HG02938 (cell line): Measurements from ENCODE around the gene IFI30.
"Not testable (repeated sequence)": the region's sequence is repeated elsewhere in the genome, so short reads cannot be mapped to it uniquely, and the experiment has no call there.

ENCODE experiments used
- ATAC-seq: cut with Tn5 transposase; IDR thresholded peaks from one replicate; pipeline ENCODE4 v1.9.1; 2021; ENCODE audit warnings: mild to moderate bottlenecking, moderate library complexity; ENCODE audit not compliant: unreplicated experiment

Gene IFI30

DNA sequence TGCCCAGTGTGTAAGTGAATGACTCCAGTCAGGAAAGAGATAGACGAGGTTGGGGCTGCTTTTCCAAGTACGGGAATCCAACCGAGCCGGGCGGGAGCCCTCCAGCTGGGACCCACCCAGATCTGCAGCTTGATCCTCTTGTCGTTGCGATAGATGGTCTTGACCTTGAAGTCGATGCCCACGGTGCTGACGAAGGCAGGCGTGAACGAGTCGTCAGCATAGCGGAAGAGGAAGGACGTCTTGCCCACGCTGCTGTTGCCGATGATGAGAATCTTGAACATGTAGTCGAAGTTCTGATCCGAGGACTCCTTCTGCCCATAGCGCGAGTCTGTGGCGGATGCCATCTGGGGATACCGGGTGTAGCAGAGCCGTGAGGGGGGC, 28.8 kb downstream of the IFI30 start:
- ATAC-seq = no peak

DNA sequence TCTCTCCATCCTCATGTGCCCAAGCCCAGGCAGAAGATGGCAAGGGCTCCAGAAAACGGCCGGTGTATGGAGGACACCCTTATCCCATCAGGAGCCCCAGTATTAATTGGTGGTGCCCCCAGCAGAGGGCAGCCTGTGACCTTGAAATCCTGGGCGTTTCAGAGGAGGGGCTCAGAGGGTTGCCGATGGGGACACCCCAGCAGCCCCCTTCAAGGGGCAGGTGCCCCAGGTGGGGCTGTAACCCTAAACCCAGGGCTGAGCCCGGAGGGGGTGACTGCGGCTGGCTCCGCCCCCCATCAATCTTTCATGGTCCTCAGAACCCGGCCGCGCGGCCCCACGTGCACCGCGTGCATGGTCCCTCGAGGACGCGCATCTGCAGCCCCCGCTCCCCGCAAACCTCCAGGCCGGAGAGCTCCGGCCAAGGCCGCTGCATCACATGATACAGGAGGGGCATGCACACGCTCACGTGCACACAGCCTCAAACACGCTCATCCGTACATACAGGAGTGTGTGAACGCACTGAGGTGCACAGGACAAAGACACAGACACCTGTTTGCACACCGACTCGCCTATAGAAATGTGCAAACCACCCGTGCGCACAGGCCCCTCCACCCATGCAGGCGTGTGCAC, 29.3 kb downstream of the IFI30 start:
- no peak for ATAC-seq

DNA sequence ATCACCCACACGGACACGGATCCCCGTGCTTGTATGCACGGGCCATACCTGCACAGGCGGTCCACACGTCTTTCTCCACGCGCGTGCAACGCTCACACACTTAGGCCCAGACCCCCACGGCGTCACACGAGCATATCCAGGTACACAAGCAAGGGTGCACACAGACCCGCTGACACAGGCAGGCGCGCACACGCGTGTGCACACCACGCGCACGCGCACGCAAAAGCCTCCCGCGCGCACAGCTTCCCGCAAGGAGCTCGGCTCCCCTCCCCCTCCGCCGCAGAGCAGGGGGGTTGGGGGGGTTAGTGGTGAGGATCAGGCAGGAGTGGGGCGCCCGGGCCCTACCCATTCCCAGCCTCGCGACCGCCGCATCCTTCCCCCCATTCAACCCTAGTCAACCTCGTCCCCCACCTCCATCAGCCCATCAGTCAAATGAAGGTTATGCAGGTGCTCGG, 29.8 kb downstream of the IFI30 start:
- no peak for ATAC-seq

- peak; percentile 88 for ATAC-seq
Observed at GRCh38 chr19:18203863-18204393, 30.3 kb downstream of the IFI30 start, which contains the start of gene RAB3A. RAB3A (minus strand) TSS chr19:18204042; CDS start chr19:18202740, 1,302 bp downstream.

DNA sequence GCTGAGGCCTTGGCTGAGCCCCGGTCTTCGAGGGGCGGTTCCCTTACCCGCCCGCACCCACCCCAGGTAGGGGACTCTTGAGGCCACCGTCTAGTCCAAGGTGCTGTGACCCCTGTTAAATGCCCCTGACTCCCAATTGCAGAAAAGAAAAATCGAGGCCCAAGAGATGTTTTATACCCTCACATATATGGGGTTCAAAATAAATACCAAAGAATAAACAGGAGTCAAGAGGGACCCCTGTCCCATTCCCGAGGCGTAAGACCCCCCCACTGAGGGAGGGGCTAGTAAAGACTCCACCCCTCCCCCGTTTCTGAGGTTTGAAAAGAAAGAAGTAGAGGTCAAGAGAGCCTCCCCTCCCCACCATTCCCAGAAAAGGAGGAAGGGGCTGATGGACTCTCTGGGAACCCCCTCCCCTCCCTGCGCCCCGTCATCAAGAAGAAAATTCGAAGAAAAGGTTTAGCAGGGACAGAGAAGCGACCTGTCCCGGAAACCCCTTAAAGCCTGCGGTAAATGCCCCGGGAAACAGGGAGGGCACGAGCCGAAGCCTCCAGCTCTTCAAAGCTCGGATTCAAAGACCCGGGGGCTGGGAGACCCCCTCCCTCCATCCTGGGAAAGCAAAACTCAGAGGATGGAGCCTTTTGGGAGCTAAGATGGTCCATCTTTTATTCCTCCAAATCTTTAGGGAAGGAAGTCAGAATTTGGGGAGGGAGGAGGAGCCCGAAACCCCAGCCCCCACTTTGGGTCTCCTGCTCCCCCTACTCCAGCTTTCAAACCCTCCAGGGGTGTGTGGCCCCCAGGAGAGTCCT, 31.0 kb downstream of the IFI30 start:
- peak; percentile 6 for ATAC-seq

GRCh38 chr19:18205200-18205892, 31.7 kb downstream of the IFI30 start:
- no peak for ATAC-seq

- no peak for ATAC-seq
Observed at GRCh38 chr19:18206018-18206417, 32.4 kb downstream of the IFI30 start.

- ATAC-seq = no peak
Observed at GRCh38 chr19:18208098-18208951, 34.7 kb downstream of the IFI30 start.

- ATAC-seq = not testable (repeated sequence)
Observed at GRCh38 chr19:18209912-18210311, 36.3 kb downstream of the IFI30 start.

DNA sequence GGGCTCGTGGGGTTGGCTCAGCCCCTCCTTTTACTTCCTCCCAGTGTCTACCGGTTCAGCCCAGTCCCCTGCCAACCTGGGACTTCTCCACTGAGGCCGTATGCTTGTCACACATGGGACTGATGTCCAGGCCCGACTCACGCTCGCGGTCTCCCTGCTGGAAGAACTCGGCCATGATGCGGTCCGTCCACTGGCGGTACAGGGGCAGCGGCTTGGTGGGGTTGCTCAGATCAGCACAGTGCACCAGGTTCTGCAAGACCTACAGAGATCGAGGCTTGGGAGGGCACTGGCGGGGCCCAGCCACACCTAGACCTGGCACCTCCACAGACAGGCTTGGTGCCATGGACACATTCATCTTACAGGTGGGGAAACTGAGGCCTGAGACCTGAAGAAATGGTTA, 38.1 kb downstream of the IFI30 start:
- no peak for ATAC-seq

GRCh38 chr19:18214779-18215433, 41.3 kb downstream of the IFI30 start:
- no peak for ATAC-seq

DNA sequence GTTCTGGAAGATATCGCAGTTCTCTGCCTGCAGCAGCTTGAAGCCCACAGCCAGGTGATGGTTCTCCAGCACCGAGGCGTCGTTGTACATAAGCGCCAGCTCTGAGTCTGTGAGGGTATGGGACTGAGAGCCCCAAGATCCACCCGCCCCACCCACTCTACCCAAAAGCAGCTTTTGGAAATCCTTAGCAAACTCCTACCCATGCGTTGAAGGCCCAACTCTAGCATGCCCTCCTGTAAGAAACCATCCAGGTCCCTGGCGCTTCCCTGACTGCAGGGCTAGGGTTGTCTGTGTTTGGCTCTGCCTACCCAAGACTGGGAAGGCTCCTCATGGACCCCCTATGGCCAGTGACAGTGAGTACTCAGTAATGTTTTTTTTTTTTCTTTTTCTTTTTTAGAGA, 43.2 kb downstream of the IFI30 start:
- ATAC-seq = no peak

DNA sequence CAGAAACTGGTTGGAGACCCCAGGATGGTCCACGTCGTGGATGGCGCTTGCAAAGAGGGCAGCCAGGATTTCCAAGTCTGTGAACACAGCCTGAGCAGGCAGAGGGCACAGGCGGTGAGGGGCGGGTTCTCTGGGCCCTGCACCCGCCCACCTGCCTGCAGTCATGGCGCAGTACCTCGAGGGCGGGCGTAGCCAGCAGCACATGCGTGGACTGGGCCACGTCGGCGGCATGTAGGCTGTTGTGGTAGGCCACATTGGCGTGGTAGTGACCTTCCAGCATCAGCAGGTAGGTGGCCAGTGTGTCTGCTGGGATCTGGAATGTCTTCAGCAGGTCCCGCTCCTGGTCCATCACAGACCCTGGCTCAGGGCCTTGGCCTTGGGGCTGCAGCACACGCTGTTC, 44.5 kb downstream of the IFI30 start:
- no peak for ATAC-seq

- no peak for ATAC-seq
Observed at GRCh38 chr19:18218600-18218999, 45.0 kb downstream of the IFI30 start.

DNA sequence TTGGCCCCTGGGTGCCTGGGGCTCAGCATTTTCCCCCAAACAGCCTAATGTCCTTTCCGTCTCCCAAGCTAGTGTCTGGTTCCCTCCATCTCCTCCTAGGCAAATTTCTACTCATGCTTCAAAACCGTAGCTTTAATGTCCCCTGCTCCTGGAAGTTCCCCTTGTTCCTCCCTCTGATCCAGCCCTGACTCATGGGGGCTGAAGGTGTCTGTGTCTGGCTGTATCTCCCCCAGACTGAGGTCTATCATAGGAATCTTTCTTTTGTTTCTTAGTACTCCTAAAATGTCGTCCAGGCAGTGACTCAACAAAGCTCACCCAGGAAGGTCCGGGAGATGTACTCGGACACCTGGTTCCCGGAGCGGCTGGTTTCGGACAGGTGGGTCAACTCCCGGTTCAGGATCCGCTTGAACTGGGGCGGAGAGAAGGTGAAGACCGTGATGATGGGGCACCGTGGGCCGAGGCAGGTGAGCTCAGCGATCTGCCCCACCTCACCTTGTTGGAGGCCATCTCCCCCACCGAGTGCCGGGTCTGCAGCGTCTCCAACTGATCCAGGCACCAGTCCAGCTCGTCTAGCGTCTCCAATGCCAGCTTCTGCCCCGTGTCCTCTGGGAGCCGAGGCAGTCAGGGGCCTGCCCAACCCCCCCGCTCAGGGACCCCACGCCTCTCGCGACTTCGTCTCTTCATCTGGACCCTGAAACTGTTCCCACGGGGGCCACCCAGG, 46.5 kb downstream of the IFI30 start:
- no peak for ATAC-seq

DNA sequence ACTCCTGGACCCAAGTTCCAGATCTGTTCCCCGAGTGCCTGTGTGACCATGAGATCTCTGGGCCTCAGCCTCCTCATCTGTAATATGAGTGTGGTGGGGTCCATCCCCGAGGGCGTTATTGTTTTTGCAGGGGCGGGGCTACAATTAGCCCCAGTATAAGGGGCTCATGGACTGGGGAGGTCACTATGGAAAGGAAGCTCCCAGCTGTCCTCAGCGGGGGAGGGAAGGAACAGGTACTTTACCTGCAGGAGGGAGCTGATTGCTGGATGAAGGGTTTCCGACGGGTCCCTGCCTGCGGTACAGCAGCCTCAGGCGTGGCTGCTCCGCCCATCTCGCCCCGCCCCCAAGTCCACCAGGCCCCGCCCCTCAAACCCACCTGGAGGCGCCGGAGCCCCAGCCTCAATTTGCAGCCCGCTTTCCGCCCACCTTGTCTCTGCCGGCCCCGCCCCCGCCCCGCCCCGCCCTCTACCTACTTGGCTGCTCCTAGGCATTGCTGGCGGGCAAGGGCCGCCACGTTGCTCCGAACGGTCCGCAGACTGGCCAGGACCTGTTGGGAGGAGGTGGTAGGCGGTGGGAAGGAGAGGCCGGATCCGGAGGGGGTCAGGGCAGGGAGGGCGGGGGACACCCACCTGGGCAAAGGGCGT, 47.1 kb downstream of the IFI30 start:
- ATAC-seq = no peak

DNA sequence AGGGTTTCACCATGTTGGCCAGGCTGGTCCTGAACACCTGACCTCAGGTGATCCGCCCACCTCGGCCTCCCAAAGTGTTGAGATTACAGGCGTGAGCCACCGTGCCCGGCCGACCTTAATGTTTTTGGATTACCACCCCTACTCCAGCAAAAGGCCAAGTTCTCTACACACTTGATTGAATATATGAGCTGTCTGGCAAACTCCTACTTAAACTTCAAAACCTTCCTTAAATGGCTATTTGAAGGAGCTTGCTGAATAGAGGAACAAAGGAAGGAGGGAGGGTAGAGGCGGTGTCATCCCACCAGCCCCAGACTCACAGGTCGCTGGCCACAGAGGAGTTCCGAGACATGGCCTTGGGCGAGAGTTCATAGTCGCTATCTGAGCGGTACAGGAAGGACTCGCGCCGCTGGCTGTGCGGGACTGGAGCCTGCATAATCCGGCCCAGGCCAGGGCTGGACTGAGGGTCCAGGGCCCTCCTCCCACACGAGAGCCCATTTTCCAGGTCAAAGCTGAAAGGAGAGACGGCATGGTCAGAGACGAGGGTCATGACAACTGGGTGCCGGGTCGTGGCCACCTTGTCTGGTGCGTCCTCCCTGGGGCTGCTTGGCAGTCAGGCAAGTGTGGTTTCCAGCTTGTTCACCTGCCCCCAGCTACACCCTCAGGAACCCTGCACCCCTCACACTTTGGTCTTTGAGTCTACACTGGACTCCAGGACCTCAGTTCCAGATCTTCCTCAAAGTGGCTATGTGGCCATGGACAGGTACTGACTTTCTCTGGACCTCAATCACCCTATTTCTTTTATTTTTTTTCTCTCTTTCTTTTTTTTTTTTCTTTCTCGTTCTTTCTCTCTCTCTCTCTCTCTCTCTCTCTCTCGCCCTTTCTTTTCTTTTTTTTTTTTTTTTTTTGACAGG, 48.5 kb downstream of the IFI30 start:
- ATAC-seq = no peak
